HG03521 (cell line): ENCODE results near the gene ACOX3.

Source experiments
- ATAC-seq: cut with Tn5 transposase; IDR thresholded peaks from one replicate; pipeline ENCODE4 v1.9.1; 2021; ENCODE audit warnings: mild to moderate bottlenecking, moderate library complexity; ENCODE audit not compliant: unreplicated experiment

ACOX3 gene

GRCh38 chr4:8325291-8325973, 115.1 kb downstream of the ACOX3 start:
- no peak for ATAC-seq

DNA sequence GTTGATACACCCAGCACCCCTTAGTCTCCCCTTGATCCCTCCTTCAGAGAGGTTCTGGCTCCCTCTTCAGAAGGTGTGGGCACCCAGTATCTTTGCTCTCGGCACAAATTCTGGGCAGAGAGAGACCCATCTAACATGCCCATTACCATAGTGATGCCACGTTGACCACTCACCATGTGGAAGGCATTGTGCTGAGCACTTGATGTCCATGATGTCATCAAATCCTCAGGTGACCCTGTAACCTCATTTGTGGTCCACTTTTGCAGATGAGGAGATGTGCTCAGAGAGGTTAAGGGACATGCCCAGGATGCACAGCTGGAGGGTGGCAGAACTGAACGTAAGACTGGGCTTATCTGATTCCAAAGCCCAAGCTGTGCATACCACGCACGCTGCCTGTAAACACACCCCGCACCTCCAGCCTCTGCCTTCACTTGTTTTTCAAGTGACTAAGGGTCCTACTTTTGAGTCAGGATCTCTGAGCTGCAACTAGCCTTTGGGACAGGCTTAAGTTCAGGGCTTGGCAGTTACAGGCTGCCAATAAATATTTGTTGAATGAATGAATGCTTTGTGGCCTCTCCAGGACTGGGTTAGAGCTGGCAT, 115.8 kb downstream of the ACOX3 start:
- no peak for ATAC-seq

DNA sequence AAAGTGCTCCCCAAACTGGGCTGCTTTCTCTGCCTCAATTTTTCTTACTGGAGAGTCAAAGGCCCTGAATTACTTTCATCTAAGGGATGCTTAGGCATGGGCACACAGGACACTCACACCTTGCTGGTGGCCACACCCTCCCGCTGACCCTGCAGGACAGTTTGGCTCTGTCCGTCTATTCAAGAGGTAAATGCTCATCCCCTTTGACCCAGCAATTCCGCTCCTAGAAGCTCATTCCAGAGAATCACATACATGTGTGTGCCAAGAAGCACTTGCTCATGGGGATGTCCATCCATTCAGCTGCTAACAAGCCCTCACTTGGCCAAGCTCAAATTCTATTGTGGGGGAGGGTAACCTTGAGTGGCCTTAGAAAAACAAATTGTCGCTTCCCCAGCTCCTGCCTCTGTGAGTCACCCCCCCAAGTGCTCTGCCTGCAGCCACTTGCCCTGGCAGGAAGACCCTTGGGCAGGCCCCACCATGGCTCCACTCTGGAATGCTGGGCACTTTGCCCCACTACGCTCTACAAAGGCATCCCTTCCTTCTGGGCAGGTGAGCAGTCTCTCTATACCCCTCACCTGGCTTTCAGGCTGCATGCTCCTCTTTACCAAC, 116.5 kb downstream of the ACOX3 start:
- ATAC-seq, result no peak

GRCh38 chr4:8322794-8323704, 117.5 kb downstream of the ACOX3 start:
- no peak for ATAC-seq

DNA sequence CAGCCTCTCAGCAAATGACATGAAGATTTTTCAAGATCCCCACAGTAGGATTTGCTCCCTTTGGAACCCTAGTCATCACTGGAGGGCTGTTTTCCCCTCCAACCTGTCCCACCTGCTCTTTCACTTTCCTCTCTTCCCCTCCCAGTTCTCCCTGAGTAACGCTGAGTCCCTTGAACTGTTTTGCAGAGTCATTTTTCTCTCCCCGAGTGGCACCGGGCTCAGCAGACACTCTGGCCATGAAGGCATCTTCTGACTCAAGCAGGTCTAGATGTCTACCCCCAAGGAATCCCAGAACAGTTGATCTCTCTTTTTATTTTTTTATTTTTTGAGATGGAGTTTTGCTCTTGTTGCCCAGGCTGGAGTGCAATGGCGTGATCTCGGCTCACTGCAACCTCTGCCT, 118.8 kb downstream of the ACOX3 start:
- no peak for ATAC-seq

DNA sequence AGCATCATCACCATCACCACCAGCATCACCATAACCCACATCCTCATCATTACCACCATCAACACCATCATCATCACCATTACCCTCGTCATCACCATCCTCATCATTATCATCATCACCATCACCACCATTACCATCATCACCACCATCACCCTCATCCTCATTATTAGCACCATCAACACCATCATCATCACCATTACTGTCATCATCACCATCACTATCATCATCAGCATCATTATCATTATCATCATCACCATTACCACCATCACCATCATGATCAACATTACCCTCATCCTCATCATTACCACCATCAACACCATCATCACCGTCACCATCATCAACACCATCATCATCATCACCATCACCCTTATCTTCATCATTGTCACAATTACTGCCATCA, 119.3 kb downstream of the ACOX3 start:
- no peak for ATAC-seq

- ATAC-seq, result no peak
These were observed 120.2 kb downstream of the ACOX3 start for GRCh38 chr4:8320386-8320750.

- ATAC-seq, result no peak
These were observed 120.7 kb downstream of the ACOX3 start for GRCh38 chr4:8319731-8320385.

GRCh38 chr4:8319061-8319460, 121.5 kb downstream of the ACOX3 start:
- ATAC-seq, result no peak

- no peak for ATAC-seq
These were observed 122.0 kb downstream of the ACOX3 start for GRCh38 chr4:8318509-8318908.

DNA sequence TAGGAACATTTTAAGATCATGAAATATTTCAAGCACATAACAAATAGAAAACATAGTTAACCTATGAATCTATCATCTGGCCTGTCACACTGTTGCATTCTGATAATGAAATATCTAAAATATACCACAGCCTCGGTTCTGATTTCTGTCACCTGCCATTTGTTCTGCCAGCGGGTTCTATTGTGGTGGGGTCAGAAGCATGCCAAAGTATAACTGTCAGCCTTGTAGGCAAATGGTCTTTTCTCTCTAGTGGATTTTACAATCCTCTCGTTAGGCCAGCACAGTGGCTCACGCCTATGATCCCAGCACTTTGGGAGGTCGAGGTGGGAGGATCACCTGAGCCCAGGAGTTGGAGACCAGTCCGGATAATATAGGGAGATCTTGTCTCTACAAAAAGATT, 123.0 kb downstream of the ACOX3 start:
- ATAC-seq, result no peak

DNA sequence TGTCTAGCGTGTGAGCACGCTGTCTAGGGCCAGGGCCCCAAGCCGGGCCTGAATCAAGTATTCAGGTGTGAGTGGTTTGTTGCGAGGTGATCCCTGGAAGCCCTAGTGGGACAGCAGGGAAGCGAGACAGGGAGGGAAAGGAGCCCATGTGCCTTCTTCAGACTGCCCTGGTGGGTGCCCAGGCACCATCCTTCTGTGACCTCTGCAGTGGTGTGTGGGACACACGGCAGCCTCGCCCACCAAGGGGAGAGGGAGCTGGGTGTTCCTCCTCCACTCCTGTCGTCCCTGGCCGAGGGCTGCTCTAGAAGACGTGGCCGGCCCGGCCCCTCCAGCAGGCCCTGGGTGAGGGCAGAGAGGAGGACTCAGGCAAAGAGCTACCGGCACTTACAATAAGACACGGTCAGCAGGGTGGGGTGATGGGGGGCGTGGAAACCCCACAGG, 123.6 kb downstream of the ACOX3 start:
- no peak for ATAC-seq
